Measurements from ENCODE around the gene KLF16. TPM values are rescaled to one million over a fixed set of nuclear protein-coding genes. Genes with fewer than 3 reads are reported as not detected.

The KLF16 gene
- total and polyA plus RNA-seq, 2 experiments from 2014 or later, result 8.9 to 20.2 TPM

- Histone ChIP-seq H3K4me3 (no peak overlapping the region), H3F3A (replicated peaks; ENCODE audit: low read depth) (peaks cover 5% of the 10 kb centered on the region), H2AFZ (no peak overlapping the region), H3K27ac (ENCODE audit: low read depth) (no peak overlapping the region), H3K4me2 (no peak overlapping the region), H4K20me1 (replicated peaks; ENCODE audit: insufficient read depth) (peaks cover 12% of the 10 kb centered on the region), H3K36me3 (ENCODE audit: insufficient read depth) (no peaks in the 10 kb centered on the region), H3K4me1 (ENCODE audit: insufficient read depth) (no peaks in the 10 kb centered on the region; the same call in 1 of the 2 replicates), H3K79me2 (replicated peaks; ENCODE audit: insufficient read depth) (peaks cover 81% of the 10 kb centered on the region), H3K27me3 (ENCODE audit: insufficient read depth) (no peaks in the 10 kb centered on the region), H3K9me2 (ENCODE audit: insufficient read depth) (no peaks in the 10 kb centered on the region)
- no peak overlapping the region for H3K4me3 Mint-ChIP-seq
- ATAC-seq (no peak), DNase-seq (ENCODE audit: low spot score) (no peak)
- no peaks in the 10 kb centered on the region for H3K9me3 Mint-ChIP-seq
- peaks cover 11% of the 10 kb centered on the region for H3K27me3 Mint-ChIP-seq (ENCODE audit: insufficient read depth, low read depth, poor library complexity)
- no peaks in the 10 kb centered on the region; the same call in 2 of the 3 replicates for H3K36me3 Mint-ChIP-seq (ENCODE audit: low read depth)
- peaks cover 6% of the 10 kb centered on the region for H3K4me1 Mint-ChIP-seq
- H3K27ac Mint-ChIP-seq, result no peak overlapping the region
- TF ChIP-seq CTCF (conservative IDR thresholded peaks at IDR 0.05; ENCODE audit: low read depth in 2 of 2) (no peak), EZH2 (IDR thresholded peaks at IDR 0.05; ENCODE audit: low read depth, unreplicated experiment) (no peak), EZH2phosphoT487 (IDR thresholded peaks at IDR 0.05; ENCODE audit: unreplicated experiment) (no peak), STAT1 (IDR thresholded peaks at IDR 0.05; ENCODE audit: unreplicated experiment) (no peak)
Observed at GRCh38 chr19:1837222-1837565, 26.2 kb downstream of the KLF16 start.

- Histone ChIP-seq H3K36me3 (ENCODE audit: insufficient read depth) (no peaks in the 10 kb centered on the region), H3K4me3 (no peak overlapping the region), H3K9me2 (ENCODE audit: insufficient read depth) (no peaks in the 10 kb centered on the region), H3K4me1 (ENCODE audit: insufficient read depth) (no peaks in the 10 kb centered on the region; the same call in 1 of the 2 replicates), H2AFZ (no peak overlapping the region), H4K20me1 (replicated peaks; ENCODE audit: insufficient read depth) (peaks cover 7% of the 10 kb centered on the region), H3K4me2 (no peak overlapping the region), H3K79me2 (replicated peaks; ENCODE audit: insufficient read depth) (peaks cover 76% of the 10 kb centered on the region), H3F3A (replicated peaks; ENCODE audit: low read depth) (peaks cover 5% of the 10 kb centered on the region), H3K27ac (ENCODE audit: low read depth) (no peak overlapping the region), H3K27me3 (ENCODE audit: insufficient read depth) (no peaks in the 10 kb centered on the region)
- Mint-ChIP-seq H3K27me3 (ENCODE audit: insufficient read depth, low read depth, poor library complexity) (peaks cover 11% of the 10 kb centered on the region), H3K36me3 (ENCODE audit: low read depth) (no peaks in the 10 kb centered on the region; the same call in 2 of the 3 replicates), H3K27ac (no peak overlapping the region), H3K4me1 (peaks cover 6% of the 10 kb centered on the region), H3K4me3 (no peak overlapping the region), H3K9me3 (no peaks in the 10 kb centered on the region)
- no peak for DNase-seq (ENCODE audit: low spot score)
- ATAC-seq, result no peak
- TF ChIP-seq POLR2AphosphoS5 (IDR thresholded peaks at IDR 0.05; ENCODE audit: low read depth) (no peak), ETS1 (IDR thresholded peaks at IDR 0.05) (no peak), JUNB (IDR thresholded peaks at IDR 0.05; ENCODE audit: unreplicated experiment) (no peak), CTCF (conservative IDR thresholded peaks at IDR 0.05; ENCODE audit: low read depth in 2 of 2) (no peak), ZNF462 (CRISPR knock-in tag; IDR thresholded peaks at IDR 0.05) (no peak), CREB1 (CRISPR knock-in tag; IDR thresholded peaks at IDR 0.05; ENCODE audit: low read depth) (no peak), NANOG (IDR thresholded peaks at IDR 0.05; ENCODE audit: borderline replicate concordance) (no peak)
Observed at GRCh38 chr19:1836458-1837221, 26.7 kb downstream of the KLF16 start.

All from GM23338 (cell line).